Karpas-422 (cell line): Measurements from ENCODE around the gene SOHLH1. TPM values are rescaled to one million over a fixed set of nuclear protein-coding genes. Genes with fewer than 3 reads are reported as not detected.
"Not testable (repeated sequence)": the region's sequence is repeated elsewhere in the genome, so short reads cannot be mapped to it uniquely, and the experiment has no call there.

Experiments used
- DNase-seq: peaks from one replicate; pipeline ENCODE4 v3.0.0-alpha.2; 2015
- H2AFZ ChIP-seq: fragments of 200-600 bp; sonication (generic); 2 replicates; pipeline ENCODE4 v1.6.1; 2014; ENCODE audit warnings: antibody characterized with exemption, low read length, mixed read lengths
- H3K27ac ChIP-seq: fragments of 200-600 bp; sonication (generic); 2 replicates; pipeline ENCODE4 v1.5.1; 2014; ENCODE audit warnings: mild to moderate bottlenecking, low read length, moderate library complexity
- H3K27me3 ChIP-seq: fragments of 200-600 bp; sonication (generic); 2 replicates; pipeline ENCODE4 v1.6.1; 2014; ENCODE audit warnings: low read length, mixed read lengths
- H3K36me3 ChIP-seq: fragments of 200-600 bp; sonication (generic); 2 replicates; pipeline ENCODE4 v1.6.1; 2014; ENCODE audit warnings: low read length, mixed read lengths; ENCODE audit not compliant: insufficient read depth
- H3K4me1 ChIP-seq: fragments of 200-600 bp; sonication (generic); 2 replicates; pipeline ENCODE4 v1.6.1; 2014; ENCODE audit warnings: mild to moderate bottlenecking, low read length, mixed read lengths
- H3K4me2 ChIP-seq: fragments of 200-600 bp; sonication (generic); 2 replicates; pipeline ENCODE4 v1.6.1; 2014; ENCODE audit warnings: low read length, low read depth, mild to moderate bottlenecking; ENCODE audit not compliant: poor library complexity, severe bottlenecking
- H3K4me3 ChIP-seq: fragments of 200-600 bp; sonication (generic); 2 replicates; pipeline ENCODE4 v1.5.1; 2014; ENCODE audit warnings: mild to moderate bottlenecking, antibody characterized with exemption, low read length, mixed read lengths
- H3K79me2 ChIP-seq: fragments of 200-600 bp; sonication (generic); 2 replicates; pipeline ENCODE4 v1.6.1; 2014; ENCODE audit warnings: mild to moderate bottlenecking, low read length, mixed read lengths
- H3K9ac ChIP-seq: fragments of 200-600 bp; sonication (generic); 2 replicates; pipeline ENCODE4 v1.6.0; 2014; ENCODE audit warnings: low read length
- H3K9me2 ChIP-seq: fragments of 200-600 bp; sonication (generic), shearing (Covaris generic); replicated peaks from 2 replicates; pipeline ENCODE4 v1.6.0; 2014; ENCODE audit warnings: mild to moderate bottlenecking, low read length, moderate library complexity; ENCODE audit not compliant: insufficient read depth
- H3K9me3 ChIP-seq: fragments of 300-700, 200-600 bp; sonication (generic); 2 replicates; pipeline ENCODE4 v1.6.1; 2014; ENCODE audit warnings: low read length, mixed read lengths
- H4K20me1 ChIP-seq: fragments of 200-600 bp; sonication (generic); 2 replicates; pipeline ENCODE4 v1.6.1; 2014; ENCODE audit warnings: mild to moderate bottlenecking, antibody characterized with exemption, low read length, low read depth; ENCODE audit not compliant: insufficient read depth
- total RNA-seq: library from RNA; depleted of rRNA; stranded (reverse); fragments of >200 nt; shearing (Covaris generic); gene quantifications from 2 replicates; pipeline ENCODE4 v1.2.3, GENCODE V29; 2014; ENCODE audit warnings: low replicate concordance

The SOHLH1 gene
- total RNA-seq, 1 experiment from 2014 or later: not detected

DNA sequence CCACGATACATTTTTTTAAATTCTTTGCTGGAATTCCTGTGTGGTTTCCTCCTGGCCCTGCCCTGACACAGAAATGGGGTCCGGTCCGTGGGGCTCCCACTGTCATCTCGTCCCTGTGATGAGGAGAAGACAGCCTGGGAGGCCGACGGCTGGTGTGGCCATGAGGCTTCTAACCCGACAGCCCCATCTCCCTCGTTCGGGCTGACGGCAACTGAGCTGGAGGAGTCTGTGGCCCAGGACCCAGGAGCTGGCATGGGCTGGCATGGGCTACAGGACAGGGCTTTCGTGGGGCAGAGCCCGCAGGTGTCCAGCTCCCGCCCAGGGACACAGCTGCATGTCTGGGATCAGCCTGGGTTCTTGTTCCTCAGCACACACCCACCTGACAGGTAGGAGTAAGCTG lies 22.4 kb downstream of the SOHLH1 start:
- Histone ChIP-seq H3K9me2 (no peaks in the 10 kb centered on the region), H3K9me3 (no peaks in the 10 kb centered on the region), H2AFZ (no peak overlapping the region), H3K4me2 (no peak overlapping the region), H3K79me2 (no peaks in the 10 kb centered on the region), H3K9ac (no peak overlapping the region), H4K20me1 (no peaks in the 10 kb centered on the region), H3K36me3 (no peaks in the 10 kb centered on the region), H3K27me3 (no peaks in the 10 kb centered on the region), H3K4me3 (no peak overlapping the region), H3K27ac (no peak overlapping the region), H3K4me1 (no peaks in the 10 kb centered on the region)
- DNase-seq: no peak

GRCh38 chr9:135674977-135675376 lies 24.3 kb downstream of the SOHLH1 start:
- Histone ChIP-seq H3K4me3 (no peak overlapping the region), H3K9ac (no peak overlapping the region), H3K9me2 (no peaks in the 10 kb centered on the region), H3K4me1 (no peaks in the 10 kb centered on the region), H3K79me2 (no peaks in the 10 kb centered on the region), H3K9me3 (no peaks in the 10 kb centered on the region), H3K4me2 (no peak overlapping the region), H3K36me3 (no peaks in the 10 kb centered on the region), H3K27me3 (no peaks in the 10 kb centered on the region), H3K27ac (no peak overlapping the region), H2AFZ (no peak overlapping the region), H4K20me1 (no peaks in the 10 kb centered on the region)
- DNase-seq: no peak

DNA sequence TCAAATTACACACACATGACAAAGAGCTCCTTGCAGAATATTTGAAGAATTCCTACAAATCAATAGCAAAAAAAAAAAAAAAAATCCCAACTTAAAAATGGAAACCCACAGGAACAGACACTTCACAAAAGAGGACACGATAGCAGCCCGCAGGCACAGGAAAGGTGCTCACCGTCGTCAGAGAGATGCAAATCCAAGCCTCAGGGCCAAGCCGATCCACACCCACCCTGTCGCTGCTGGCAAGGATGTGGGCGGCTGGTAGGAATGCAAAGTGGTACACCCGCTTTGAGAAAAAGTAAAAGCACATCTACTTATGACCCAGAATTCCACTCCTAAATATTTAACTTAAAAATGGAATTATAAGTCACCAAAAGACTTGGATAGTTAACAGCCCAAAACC lies 25.3 kb downstream of the SOHLH1 start:
- Histone ChIP-seq H2AFZ (no peak overlapping the region), H3K4me1 (no peaks in the 10 kb centered on the region), H3K4me2 (no peak overlapping the region), H3K36me3 (no peaks in the 10 kb centered on the region), H3K9me2 (no peaks in the 10 kb centered on the region), H4K20me1 (no peaks in the 10 kb centered on the region), H3K4me3 (no peak overlapping the region), H3K9me3 (no peaks in the 10 kb centered on the region), H3K79me2 (no peaks in the 10 kb centered on the region), H3K27ac (no peak overlapping the region), H3K9ac (no peak overlapping the region), H3K27me3 (no peaks in the 10 kb centered on the region)
- DNase-seq: no peak

DNA sequence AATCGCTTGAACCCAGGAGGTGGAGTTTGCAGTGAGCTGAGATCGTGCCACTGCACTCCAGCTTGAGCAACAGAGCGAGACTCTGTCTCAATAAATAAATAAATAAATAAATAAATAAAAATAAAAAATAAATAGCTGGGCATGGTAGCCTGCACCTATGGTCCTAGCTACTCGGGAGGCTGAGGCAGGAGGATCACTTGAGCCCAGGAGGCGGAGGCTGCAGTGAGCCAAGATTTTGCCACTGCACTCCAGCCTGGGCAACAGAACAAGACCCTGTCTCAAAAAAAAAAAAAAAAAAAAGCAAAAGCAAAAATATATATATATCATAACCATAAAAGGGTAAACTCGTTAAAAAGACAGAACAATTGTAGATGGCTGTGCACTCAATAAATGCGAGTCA lies 26.5 kb downstream of the SOHLH1 start:
- H3K9ac ChIP-seq, H2AFZ ChIP-seq, H3K4me3 ChIP-seq, H3K27ac ChIP-seq, H3K27me3 ChIP-seq, H3K9me2 ChIP-seq, H3K4me2 ChIP-seq, H4K20me1 ChIP-seq, H3K9me3 ChIP-seq, H3K4me1 ChIP-seq, H3K79me2 ChIP-seq, DNase-seq, H3K36me3 ChIP-seq: not testable (repeated sequence)

- H3K27ac ChIP-seq: no peak overlapping the region
- DNase-seq: peak; percentile 62
- no peaks in the 10 kb centered on the region for H3K79me2 ChIP-seq
- no peaks in the 10 kb centered on the region for H3K27me3 ChIP-seq
- no peaks in the 10 kb centered on the region for H3K4me1 ChIP-seq
- H3K36me3 ChIP-seq: no peaks in the 10 kb centered on the region
- H2AFZ ChIP-seq: no peak overlapping the region
- no peaks in the 10 kb centered on the region for H4K20me1 ChIP-seq
- H3K4me2 ChIP-seq: no peak overlapping the region
- H3K9me3 ChIP-seq: no peaks in the 10 kb centered on the region
- no peaks in the 10 kb centered on the region for H3K9me2 ChIP-seq
- H3K9ac ChIP-seq: no peak overlapping the region
- no peak overlapping the region for H3K4me3 ChIP-seq
Measured at GRCh38 chr9:135671591-135672041, 27.7 kb downstream of the SOHLH1 start.

- DNase-seq: no peak
- Histone ChIP-seq H4K20me1 (no peaks in the 10 kb centered on the region), H3K9ac (no peak overlapping the region)
Measured at GRCh38 chr9:135670721-135671590, 28.3 kb downstream of the SOHLH1 start.

GRCh38 chr9:135669616-135670285 lies 29.5 kb downstream of the SOHLH1 start:
- Histone ChIP-seq H4K20me1 (no peaks in the 10 kb centered on the region), H3K9ac (no peak overlapping the region), H3K4me1 (no peaks in the 10 kb centered on the region), H3K4me3 (no peak overlapping the region), H3K36me3 (no peaks in the 10 kb centered on the region), H3K9me3 (no peaks in the 10 kb centered on the region), H3K27me3 (no peaks in the 10 kb centered on the region), H3K4me2 (no peak overlapping the region), H3K79me2 (no peaks in the 10 kb centered on the region), H3K27ac (no peak overlapping the region), H3K9me2 (no peaks in the 10 kb centered on the region), H2AFZ (no peak overlapping the region)
- no peak for DNase-seq

More at GRCh38 chr9:135670721-135671590, 28.3 kb downstream of the SOHLH1 start:
- Histone ChIP-seq H3K9me3 (no peaks in the 10 kb centered on the region), H3K27me3 (no peaks in the 10 kb centered on the region), H3K79me2 (no peaks in the 10 kb centered on the region), H2AFZ (no peak overlapping the region), H3K4me2 (no peak overlapping the region), H3K9me2 (no peaks in the 10 kb centered on the region), H3K36me3 (no peaks in the 10 kb centered on the region), H3K4me1 (no peaks in the 10 kb centered on the region), H3K4me3 (no peak overlapping the region), H3K27ac (no peak overlapping the region)

GRCh38 chr9:135669018-135669417 lies 30.3 kb downstream of the SOHLH1 start:
- not testable (repeated sequence) for H4K20me1 ChIP-seq, H3K27me3 ChIP-seq, H2AFZ ChIP-seq, H3K4me3 ChIP-seq, H3K27ac ChIP-seq, H3K4me1 ChIP-seq, DNase-seq, H3K79me2 ChIP-seq, H3K9ac ChIP-seq, H3K4me2 ChIP-seq, H3K9me2 ChIP-seq, H3K9me3 ChIP-seq, H3K36me3 ChIP-seq
